Cardiac fibroblast (primary cell): ENCODE data around the gene STK24.

Experiments
- DNase-seq, 2 donors: peaks; one replicate each; pipeline versions ENCODE4 v3.0.0 to v3.0.0-alpha.2; 2010; ENCODE audit warnings: low read depth in 2 of 2
- H3K4me3 ChIP-seq, 2 donors: replicated peaks in 1 of 2; 1 replicate in 1 of 2; 2 replicates in 1 of 2; pipeline ENCODE4 v1.5.1; 2011; ENCODE audit warnings: low read depth in 2 of 2, low read length in 2 of 2, mild to moderate bottlenecking in 2 of 2, moderate library complexity in 1 of 2
- TF ChIP-seq, protein P1 (sequence below): IDR thresholded peaks from one replicate; pipeline ENCODE4 v1.5.1; 2011; ENCODE audit warnings: low read depth, mild to moderate bottlenecking, low read length, inconsistent platforms

The STK24 gene

GRCh38 chr13:98503175-98504028, 73.5 kb downstream of the STK24 start:
- TF ChIP-seq, protein P1, sequence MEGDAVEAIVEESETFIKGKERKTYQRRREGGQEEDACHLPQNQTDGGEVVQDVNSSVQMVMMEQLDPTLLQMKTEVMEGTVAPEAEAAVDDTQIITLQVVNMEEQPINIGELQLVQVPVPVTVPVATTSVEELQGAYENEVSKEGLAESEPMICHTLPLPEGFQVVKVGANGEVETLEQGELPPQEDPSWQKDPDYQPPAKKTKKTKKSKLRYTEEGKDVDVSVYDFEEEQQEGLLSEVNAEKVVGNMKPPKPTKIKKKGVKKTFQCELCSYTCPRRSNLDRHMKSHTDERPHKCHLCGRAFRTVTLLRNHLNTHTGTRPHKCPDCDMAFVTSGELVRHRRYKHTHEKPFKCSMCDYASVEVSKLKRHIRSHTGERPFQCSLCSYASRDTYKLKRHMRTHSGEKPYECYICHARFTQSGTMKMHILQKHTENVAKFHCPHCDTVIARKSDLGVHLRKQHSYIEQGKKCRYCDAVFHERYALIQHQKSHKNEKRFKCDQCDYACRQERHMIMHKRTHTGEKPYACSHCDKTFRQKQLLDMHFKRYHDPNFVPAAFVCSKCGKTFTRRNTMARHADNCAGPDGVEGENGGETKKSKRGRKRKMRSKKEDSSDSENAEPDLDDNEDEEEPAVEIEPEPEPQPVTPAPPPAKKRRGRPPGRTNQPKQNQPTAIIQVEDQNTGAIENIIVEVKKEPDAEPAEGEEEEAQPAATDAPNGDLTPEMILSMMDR = no peak
- peak in 1 of 2 donors; percentile 28 for DNase-seq
- H3K4me3 ChIP-seq = no peak overlapping the region

- H3K4me3 ChIP-seq = no peak overlapping the region
- TF ChIP-seq, protein P1 = no peak
- no peak for DNase-seq
These were observed 75.9 kb downstream of the STK24 start for GRCh38 chr13:98500963-98501421.

DNA sequence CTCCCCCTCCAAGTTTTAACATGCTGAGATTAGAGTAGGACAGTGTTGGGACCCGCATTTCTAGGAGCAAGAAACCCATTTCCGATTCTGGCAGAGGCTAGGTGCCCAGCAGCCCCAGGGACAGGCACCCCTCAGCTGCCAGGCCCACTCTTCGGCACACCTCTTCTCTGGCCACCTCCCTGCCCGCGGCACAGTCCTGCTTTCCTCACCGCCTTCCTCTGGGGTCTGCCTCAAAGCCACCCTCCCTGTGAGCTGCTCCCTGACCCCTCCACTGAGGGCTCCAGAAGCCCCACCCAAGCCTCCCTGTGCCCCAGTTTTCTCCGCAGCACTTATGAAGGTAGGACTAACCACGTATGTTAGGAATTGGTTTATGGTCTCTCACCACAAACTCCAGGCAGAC, 79.9 kb downstream of the STK24 start:
- no peak overlapping the region for H3K4me3 ChIP-seq
- no peak for DNase-seq
- TF ChIP-seq, protein P1 = no peak

GRCh38 chr13:98496479-98496791, 80.5 kb downstream of the STK24 start:
- no peak overlapping the region for H3K4me3 ChIP-seq
- DNase-seq = no peak
- TF ChIP-seq, protein P1 = no peak

DNA sequence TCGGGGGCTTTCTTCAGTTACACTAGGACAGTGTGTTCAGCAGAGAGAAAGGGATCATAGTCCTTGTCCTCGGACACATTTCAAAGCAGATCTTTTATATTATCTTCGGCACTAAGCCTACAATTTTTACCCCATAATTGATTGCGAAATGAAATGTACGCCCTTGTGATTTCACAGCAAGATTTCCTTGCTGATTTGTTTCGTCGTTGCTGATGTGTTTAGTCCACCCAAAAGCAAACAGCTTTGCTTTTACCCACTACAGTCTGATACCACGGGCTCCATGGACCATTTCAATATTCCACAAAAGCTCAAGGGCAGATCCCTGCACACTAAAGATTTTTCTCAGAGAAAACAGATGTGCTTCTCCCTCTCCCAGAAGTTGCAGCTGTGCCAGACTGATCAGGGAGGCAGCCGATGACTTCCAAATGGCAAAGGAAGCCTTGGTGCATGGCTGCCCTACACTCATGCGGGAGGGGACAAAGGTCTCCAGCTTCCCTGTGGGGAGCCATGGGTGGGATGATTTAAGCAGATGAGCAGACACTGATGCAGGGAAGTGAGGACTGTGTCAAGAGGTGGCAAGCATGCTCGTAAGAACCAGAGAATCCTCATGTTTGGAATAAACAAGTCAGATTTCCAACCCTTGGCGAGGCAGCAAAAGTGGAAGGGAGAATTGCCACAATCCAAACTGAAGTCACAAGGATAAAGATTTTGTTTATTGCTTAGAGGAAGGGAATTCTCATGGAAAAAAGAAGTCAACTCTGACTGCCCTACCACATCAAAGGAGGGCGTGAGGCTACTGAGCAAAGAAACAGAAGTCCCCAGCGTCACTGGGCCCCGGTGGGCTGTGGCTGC, 81.1 kb downstream of the STK24 start:
- TF ChIP-seq, protein P1 = no peak
- peak in 1 of 2 donors; percentile 32 for DNase-seq
- H3K4me3 ChIP-seq = no peak overlapping the region

- H3K4me3 ChIP-seq = no peak overlapping the region
- no peak for DNase-seq
- TF ChIP-seq, protein P1 = no peak
These were observed 82.1 kb downstream of the STK24 start for GRCh38 chr13:98494769-98495168.
